Measurements from ENCODE around the gene NDUFV1.
"Not testable (repeated sequence)": the region's sequence is repeated elsewhere in the genome, so short reads cannot be mapped to it uniquely, and the experiment has no call there.

Gene NDUFV1

GRCh38 chr11:67613960-67614715 is 7.4 kb downstream of the NDUFV1 start:
- TF ChIP-seq, protein P1, sequence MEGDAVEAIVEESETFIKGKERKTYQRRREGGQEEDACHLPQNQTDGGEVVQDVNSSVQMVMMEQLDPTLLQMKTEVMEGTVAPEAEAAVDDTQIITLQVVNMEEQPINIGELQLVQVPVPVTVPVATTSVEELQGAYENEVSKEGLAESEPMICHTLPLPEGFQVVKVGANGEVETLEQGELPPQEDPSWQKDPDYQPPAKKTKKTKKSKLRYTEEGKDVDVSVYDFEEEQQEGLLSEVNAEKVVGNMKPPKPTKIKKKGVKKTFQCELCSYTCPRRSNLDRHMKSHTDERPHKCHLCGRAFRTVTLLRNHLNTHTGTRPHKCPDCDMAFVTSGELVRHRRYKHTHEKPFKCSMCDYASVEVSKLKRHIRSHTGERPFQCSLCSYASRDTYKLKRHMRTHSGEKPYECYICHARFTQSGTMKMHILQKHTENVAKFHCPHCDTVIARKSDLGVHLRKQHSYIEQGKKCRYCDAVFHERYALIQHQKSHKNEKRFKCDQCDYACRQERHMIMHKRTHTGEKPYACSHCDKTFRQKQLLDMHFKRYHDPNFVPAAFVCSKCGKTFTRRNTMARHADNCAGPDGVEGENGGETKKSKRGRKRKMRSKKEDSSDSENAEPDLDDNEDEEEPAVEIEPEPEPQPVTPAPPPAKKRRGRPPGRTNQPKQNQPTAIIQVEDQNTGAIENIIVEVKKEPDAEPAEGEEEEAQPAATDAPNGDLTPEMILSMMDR (conservative IDR thresholded peaks at IDR 0.05; ENCODE audit: low read depth, low read length), result peak; percentile 79
- peak overlapping the region; percentile 20 for H3K4me3 ChIP-seq (ENCODE audit: low read length)
- no peak for DNase-seq (ENCODE audit: low read depth)

- H3K4me3 ChIP-seq (ENCODE audit: low read length), result no peak overlapping the region
- DNase-seq (ENCODE audit: low read depth), result no peak
Measured at GRCh38 chr11:67614730-67615714, 8.3 kb downstream of the NDUFV1 start.

GRCh38 chr11:67615728-67616430 is 9.1 kb downstream of the NDUFV1 start:
- no peak overlapping the region for H3K4me3 ChIP-seq (ENCODE audit: low read length)
- DNase-seq (ENCODE audit: low read depth), result no peak
- TF ChIP-seq, protein P1 (conservative IDR thresholded peaks at IDR 0.05; ENCODE audit: low read depth, low read length), result no peak

More at GRCh38 chr11:67614730-67615714, 8.3 kb downstream of the NDUFV1 start:
- TF ChIP-seq, protein P1 (conservative IDR thresholded peaks at IDR 0.05; ENCODE audit: low read depth, low read length), result peak; percentile 68

GRCh38 chr11:67616431-67617242 is 9.9 kb downstream of the NDUFV1 start:
- TF ChIP-seq, protein P1 (conservative IDR thresholded peaks at IDR 0.05; ENCODE audit: low read depth, low read length), result no peak
- no peak overlapping the region for H3K4me3 ChIP-seq (ENCODE audit: low read length)
- DNase-seq (ENCODE audit: low read depth), result no peak

DNA sequence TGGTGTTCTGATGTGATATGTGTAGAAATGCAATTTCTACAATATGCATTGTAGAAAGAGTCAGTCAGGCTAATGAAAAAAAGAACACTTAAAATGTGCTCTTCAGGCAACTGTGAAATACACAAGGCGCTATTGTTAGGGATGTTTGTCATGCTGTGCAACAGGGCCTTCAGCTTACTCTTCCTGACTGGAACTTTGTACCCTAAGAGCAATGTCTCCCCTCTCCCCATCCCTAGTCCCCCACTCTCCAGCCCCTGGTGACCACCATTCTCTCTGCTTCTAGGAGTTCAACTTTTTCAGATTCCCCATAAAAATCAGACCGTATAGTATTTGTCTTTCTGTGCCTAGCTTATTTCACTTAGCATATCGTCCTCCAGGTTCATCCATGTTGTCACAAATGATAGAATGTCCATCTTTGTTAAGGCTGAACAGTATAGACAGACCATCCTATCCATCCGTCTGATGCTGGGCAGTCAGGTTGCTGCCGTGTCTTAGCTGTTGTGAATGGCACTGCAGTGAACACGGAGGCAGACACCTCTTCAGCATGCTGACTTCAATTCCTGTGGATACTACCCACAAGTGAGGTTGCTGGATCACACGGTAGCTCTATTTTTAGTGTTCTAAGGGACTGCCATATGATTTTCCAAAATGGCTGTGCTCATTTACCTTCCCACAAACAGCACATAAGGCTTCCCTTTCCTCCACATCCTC is 10.7 kb downstream of the NDUFV1 start:
- no peak for DNase-seq (ENCODE audit: low read depth)

GRCh38 chr11:67618901-67619659 is 12.3 kb downstream of the NDUFV1 start:
- H3K4me3 ChIP-seq (ENCODE audit: low read length); DNase-seq (ENCODE audit: low read depth): not testable (repeated sequence)

More for the DNA sequence above, 10.7 kb downstream of the NDUFV1 start:
- TF ChIP-seq, protein P1 (conservative IDR thresholded peaks at IDR 0.05; ENCODE audit: low read depth, low read length), result no peak
- H3K4me3 ChIP-seq (ENCODE audit: low read length), result no peak overlapping the region

DNA sequence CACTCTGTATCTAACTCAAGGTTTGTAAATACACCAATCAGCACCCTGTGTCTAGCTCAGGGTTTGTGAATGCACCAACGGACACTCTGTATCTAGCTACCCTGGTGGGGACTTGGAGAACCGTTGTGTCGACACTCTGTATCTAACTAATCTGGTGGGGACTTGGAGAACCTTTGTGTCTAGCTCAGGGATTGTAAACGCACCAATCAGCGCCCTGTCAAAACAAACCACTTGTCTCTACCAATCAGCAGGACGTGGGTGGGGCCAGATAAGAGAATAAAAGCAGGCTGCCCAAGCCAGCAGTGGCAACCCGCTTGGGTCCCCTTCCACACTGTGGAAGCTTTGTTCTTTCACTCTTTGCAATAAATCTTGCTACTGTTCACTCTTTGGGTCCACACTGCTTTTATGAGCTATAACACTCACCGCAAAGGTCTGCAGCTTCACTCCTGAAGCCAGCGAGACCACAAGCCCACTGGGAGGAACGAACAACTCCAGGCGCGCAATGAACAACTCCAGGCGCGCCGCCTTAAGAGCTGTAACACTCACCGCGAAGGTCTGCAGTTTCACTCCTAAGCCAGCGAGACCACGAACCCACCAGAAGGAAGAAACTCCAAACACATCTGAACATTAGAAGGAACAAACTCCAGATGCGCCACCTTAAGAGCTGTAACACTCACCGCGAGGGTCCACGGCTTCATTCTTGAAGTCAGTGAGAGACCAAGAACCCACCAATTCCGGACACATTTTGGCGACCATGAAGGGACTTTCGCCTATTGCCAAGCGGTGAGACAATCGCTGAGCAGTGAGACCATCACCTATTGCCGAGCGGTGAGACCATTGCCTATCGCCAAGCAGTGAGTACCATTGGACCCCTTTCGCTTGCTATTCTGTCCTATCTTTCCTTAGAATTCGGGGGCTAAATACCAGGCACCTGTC is 13.2 kb downstream of the NDUFV1 start:
- not testable (repeated sequence) for DNase-seq (ENCODE audit: low read depth); H3K4me3 ChIP-seq (ENCODE audit: low read length)

DNA sequence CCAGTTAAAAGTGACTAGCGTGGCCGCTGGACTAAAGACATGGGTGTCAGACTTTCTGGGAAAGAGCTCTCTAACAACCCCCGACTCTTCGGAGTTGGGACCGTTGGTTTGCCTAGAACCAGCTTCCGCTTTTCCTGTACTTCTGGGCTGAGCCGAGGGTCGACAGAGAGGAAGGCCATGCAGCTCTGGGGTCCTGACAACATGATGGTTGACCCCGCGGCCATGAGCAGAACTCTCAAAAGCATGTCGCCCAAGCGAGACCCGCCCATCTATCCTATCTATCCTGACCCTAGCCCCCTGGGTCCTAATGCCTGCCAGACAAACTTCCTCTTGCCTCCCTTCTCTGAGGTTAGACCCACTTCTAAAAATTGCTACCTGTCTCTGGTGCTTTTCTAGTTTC is 13.9 kb downstream of the NDUFV1 start:
- DNase-seq (ENCODE audit: low read depth); H3K4me3 ChIP-seq (ENCODE audit: low read length): not testable (repeated sequence)

GRCh38 chr11:67621928-67622327 is 15.2 kb downstream of the NDUFV1 start:
- H3K4me3 ChIP-seq (ENCODE audit: low read length); DNase-seq (ENCODE audit: low read depth): not testable (repeated sequence)
